HEK293 (cell line): Measurements from ENCODE around the gene WASF3.

Experiments used
- CTCF ChIA-PET: fragments of 350-600 bp; formaldehyde crosslinking; extraction: SDS; loops from one replicate; lab custom pipeline; 2021; ENCODE audit warnings: antibody characterized with exemption; lab: Yijun Ruan, JAX
- POLR2A ChIA-PET: fragments of 300-600 bp; formaldehyde crosslinking; extraction: SDS; loops from one replicate; lab custom pipeline; 2020; ENCODE audit warnings: antibody characterized with exemption, inconsistent platforms; lab: Yijun Ruan, JAX
- H3K27ac ChIP-seq: fragments of 200-500 bp; sonication (Bioruptor generic); 2 replicates; pipeline ENCODE4 v1.5.1; 2014; ENCODE audit warnings: low read depth, low read length, control low read depth, inconsistent platforms; ENCODE audit errors: extremely low read depth
- H3K36me3 ChIP-seq, 2 experiments: fragments of 200-500 bp in 1 of 2; sonication (Bioruptor generic) in 1 of 2; 1 replicate in 1 of 2; 2 replicates in 1 of 2; pipeline ENCODE4 v1.5.1; 2014 to 2017; ENCODE audit warnings: inconsistent platforms in 2 of 2, low read length in 2 of 2; ENCODE audit not compliant: control insufficient read depth in 2 of 2, insufficient read depth in 1 of 2
- H3K4me1 ChIP-seq: fragments of 200-500 bp; sonication (Bioruptor generic); 2 replicates; pipeline ENCODE4 v1.5.1; 2014; ENCODE audit warnings: mild to moderate bottlenecking, low read length, inconsistent platforms; ENCODE audit not compliant: control insufficient read depth, insufficient read depth
- H3K4me3 ChIP-seq: 2 replicates; pipeline ENCODE4 v1.5.1; 2011; ENCODE audit warnings: low read depth, mild to moderate bottlenecking, control low read depth, low read length, moderate library complexity
- H3K9me3 ChIP-seq: fragments of 200-500 bp; sonication (Bioruptor generic); 2 replicates; pipeline ENCODE4 v1.5.1; 2014; ENCODE audit warnings: low read depth, low read length, inconsistent platforms; ENCODE audit not compliant: control insufficient read depth, insufficient read depth
- MYNN ChIP-seq: fragments of 450-650 bp; formaldehyde crosslinking; IDR thresholded peaks from 2 replicates; pipeline ENCODE4 v1.5.1; 2016; ENCODE audit warnings: missing biosample characterization, missing genetic modification characterization, borderline replicate concordance
- PBX3 ChIP-seq: sonication (generic); formaldehyde crosslinking; IDR thresholded peaks from 2 replicates; pipeline ENCODE4 v1.8.1; 2022; ENCODE audit warnings: mild to moderate bottlenecking, moderate library complexity, missing genetic modification reagents
- REST ChIP-seq: fragments of 450-650 bp; formaldehyde crosslinking; IDR thresholded peaks from 2 replicates; pipeline ENCODE4 v1.5.1; 2016; ENCODE audit warnings: missing biosample characterization, missing genetic modification characterization
- ZBTB10 ChIP-seq: fragments of 450-650 bp; formaldehyde crosslinking; IDR thresholded peaks from 2 replicates; pipeline ENCODE4 v1.5.1; 2016; ENCODE audit warnings: missing biosample characterization, missing genetic modification characterization
- ZBTB11 ChIP-seq: fragments of 450-650 bp; formaldehyde crosslinking; conservative IDR thresholded peaks from 2 replicates; pipeline ENCODE4 v1.5.1; 2016; ENCODE audit warnings: low read depth, missing biosample characterization, missing genetic modification characterization
- ZBTB44 ChIP-seq: fragments of 450-650 bp; IDR thresholded peaks from 2 replicates; pipeline ENCODE4 v1.5.1; 2018; ENCODE audit warnings: missing biosample characterization, mild to moderate bottlenecking, missing genetic modification characterization
- ZEB2 ChIP-seq: fragments of 450-650 bp; formaldehyde crosslinking; IDR thresholded peaks from 2 replicates; pipeline ENCODE4 v1.5.1; 2016; ENCODE audit warnings: missing biosample characterization, missing genetic modification characterization
- ZIC2 ChIP-seq: fragments of 450-650 bp; formaldehyde crosslinking; IDR thresholded peaks from 2 replicates; pipeline ENCODE4 v1.5.1; 2016; ENCODE audit warnings: missing biosample characterization, missing genetic modification characterization
- ZNF2 ChIP-seq: fragments of 450-650 bp; formaldehyde crosslinking; IDR thresholded peaks from 2 replicates; pipeline ENCODE4 v1.5.1; 2016; ENCODE audit warnings: missing biosample characterization, missing genetic modification characterization
- ZNF341 ChIP-seq: fragments of 450-650 bp; formaldehyde crosslinking; IDR thresholded peaks from 2 replicates; pipeline ENCODE4; 2016; ENCODE audit warnings: low read depth, missing biosample characterization, missing genetic modification characterization
- ZNF354C ChIP-seq: fragments of 450-650 bp; formaldehyde crosslinking; IDR thresholded peaks from 2 replicates; pipeline ENCODE4 v1.5.1; 2016; ENCODE audit warnings: missing biosample characterization, missing genetic modification characterization, low read depth, borderline replicate concordance
- ZNF366 ChIP-seq: fragments of 450-650 bp; formaldehyde crosslinking; conservative IDR thresholded peaks from 2 replicates; pipeline ENCODE4 v1.5.1; 2016; ENCODE audit warnings: missing biosample characterization, missing genetic modification characterization
- ZNF37A ChIP-seq: fragments of 450-650 bp; IDR thresholded peaks from 2 replicates; pipeline ENCODE4 v1.5.1; 2018; ENCODE audit warnings: missing biosample characterization, missing genetic modification characterization
- ZNF623 ChIP-seq: fragments of 450-650 bp; formaldehyde crosslinking; IDR thresholded peaks from 2 replicates; pipeline ENCODE4 v1.5.1; 2016; ENCODE audit warnings: missing biosample characterization, missing genetic modification characterization
- ZNF624 ChIP-seq: fragments of 450-650 bp; formaldehyde crosslinking; IDR thresholded peaks from 2 replicates; pipeline ENCODE4 v1.5.1; 2017; ENCODE audit warnings: missing biosample characterization, missing genetic modification characterization
- ZNF792 ChIP-seq: fragments of 450-650 bp; formaldehyde crosslinking; IDR thresholded peaks from 2 replicates; pipeline ENCODE4 v1.5.1; 2016; ENCODE audit warnings: missing biosample characterization, missing genetic modification characterization
- TF ChIP-seq, protein P1 (sequence below): fragments of 450-650 bp; formaldehyde crosslinking; IDR thresholded peaks from 2 replicates; pipeline ENCODE4; 2016; ENCODE audit warnings: missing biosample characterization, missing genetic modification characterization

Gene WASF3

GRCh38 chr13:26664286-26664685 is 106.8 kb downstream of the WASF3 start:
- POLR2A ChIA-PET, result no interaction called here
- CTCF ChIA-PET, result interaction anchor here (0.7 kb wide), 1 partner anchor 207 kb away, joined by 3 read pairs; no protein-coding TSS in a partner anchor
- no peak overlapping the region for H3K4me3 ChIP-seq

More at GRCh38 chr13:26664286-26664685, 106.8 kb downstream of the WASF3 start:
- Histone ChIP-seq H3K4me1 (no peaks in the 10 kb centered on the region), H3K9me3 (no peaks in the 10 kb centered on the region), H3K36me3 (no peaks in the 10 kb centered on the region)
- TF ChIP-seq ZNF624 (tag by site-specific recombination), result no peak
- TF ChIP-seq ZBTB44, result no peak
- TF ChIP-seq MYNN, result no peak
- no peak for TF ChIP-seq ZNF354C (tag by site-specific recombination)
- no peak for TF ChIP-seq ZBTB10 (tag by site-specific recombination)
- TF ChIP-seq ZEB2, result no peak
- no peak for TF ChIP-seq ZNF366 (tag by site-specific recombination)
- no peak for TF ChIP-seq ZNF341 (tag by site-specific recombination)
- TF ChIP-seq ZNF623, result no peak
- TF ChIP-seq, protein P1, sequence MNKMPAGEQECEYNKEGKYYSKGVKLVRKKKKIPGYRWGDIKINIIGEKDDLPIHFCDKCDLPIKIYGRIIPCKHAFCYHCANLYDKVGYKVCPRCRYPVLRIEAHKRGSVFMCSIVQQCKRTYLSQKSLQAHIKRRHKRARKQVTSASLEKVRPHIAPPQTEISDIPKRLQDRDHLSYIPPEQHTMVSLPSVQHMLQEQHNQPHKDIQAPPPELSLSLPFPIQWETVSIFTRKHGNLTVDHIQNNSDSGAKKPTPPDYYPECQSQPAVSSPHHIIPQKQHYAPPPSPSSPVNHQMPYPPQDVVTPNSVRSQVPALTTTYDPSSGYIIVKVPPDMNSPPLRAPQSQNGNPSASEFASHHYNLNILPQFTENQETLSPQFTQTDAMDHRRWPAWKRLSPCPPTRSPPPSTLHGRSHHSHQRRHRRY (tag by site-specific recombination), result no peak
- no peak for TF ChIP-seq ZBTB11 (tag by site-specific recombination)
- no peak for TF ChIP-seq ZNF792 (tag by site-specific recombination)
- no peak for TF ChIP-seq PBX3
- no peak for TF ChIP-seq ZNF37A
- TF ChIP-seq ZIC2 (tag by site-specific recombination), result no peak
- TF ChIP-seq ZNF2, result no peak
- no peak for TF ChIP-seq REST (tag by site-specific recombination)
- TF ChIP-seq, all 188 proteins: peak for 0
- no peak overlapping the region for H3K27ac ChIP-seq
